Fibroblast of the conjunctiva (primary cell): ENCODE measurements around the gene ZKSCAN1.
"Not testable (repeated sequence)": the region's sequence is repeated elsewhere in the genome, so short reads cannot be mapped to it uniquely, and the experiment has no call there.

Source experiments
- DNase-seq: peaks from one replicate; pipeline ENCODE4 v3.0.0-alpha.2; 2010; ENCODE audit warnings: low read depth

Gene ZKSCAN1

DNA sequence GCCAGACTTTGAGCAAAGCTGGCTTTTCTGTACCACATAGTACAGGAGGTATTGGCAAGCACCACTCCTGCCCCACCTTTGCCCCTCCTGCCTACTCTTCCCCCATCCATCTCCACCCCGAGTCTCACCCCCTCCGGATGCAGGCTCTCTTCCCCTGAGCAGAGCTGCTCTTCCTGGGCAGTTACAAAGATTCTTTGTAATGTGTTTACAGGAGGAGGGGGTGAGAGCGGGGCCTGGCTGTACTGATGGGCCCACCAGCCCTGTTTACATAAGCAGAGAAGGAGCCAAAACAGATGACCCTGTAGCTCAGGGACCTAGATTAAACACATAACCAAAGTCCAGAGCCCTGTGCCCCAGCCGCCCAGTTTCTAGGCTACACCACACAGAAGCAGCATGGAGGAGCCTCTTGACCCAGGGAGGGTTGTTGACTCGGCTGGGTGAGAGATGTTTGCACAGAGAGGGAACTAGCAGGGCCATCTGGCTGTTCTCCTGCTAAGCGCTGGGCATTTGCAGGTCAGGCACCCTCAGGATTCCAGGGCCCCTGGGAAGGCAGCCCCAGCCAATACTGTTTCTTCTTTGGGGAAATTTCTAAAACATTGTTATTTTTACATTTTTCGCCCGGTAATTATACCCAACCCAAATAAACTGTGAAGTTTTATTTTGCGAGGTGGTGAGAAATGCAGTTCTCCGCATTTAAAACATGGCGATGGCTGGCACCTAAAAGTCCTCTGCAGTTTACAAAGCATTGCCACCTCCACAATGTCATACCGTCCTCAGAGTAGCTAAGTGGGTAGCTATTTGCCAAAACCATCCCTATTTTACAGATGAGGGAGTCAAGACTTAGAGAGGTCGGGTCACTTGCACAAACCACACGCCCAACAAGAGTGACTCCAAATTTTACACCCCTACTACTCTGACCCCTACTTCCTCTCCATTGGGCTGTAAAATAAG lies 11.4 kb upstream of the ZKSCAN1 start:
- no peak for DNase-seq

DNA sequence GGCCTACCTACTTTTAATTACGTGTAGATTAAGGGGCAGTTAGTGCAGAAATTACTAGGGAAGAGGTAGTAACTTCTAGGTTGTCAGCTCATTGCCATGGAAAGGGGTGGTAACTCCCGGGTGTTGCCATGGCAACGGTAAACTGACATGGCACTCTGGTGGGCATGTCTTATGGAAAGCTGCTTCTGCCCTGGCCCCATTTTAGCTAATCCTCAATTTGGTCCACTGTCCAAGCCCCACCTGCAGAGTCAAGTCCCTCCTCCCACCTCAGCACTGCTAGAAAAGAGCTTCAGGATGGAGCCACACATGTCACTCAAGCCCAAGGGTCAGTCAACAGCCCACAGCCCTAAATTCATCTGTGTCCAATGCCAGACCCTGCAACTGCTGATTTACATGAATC lies 7.5 kb upstream of the ZKSCAN1 start:
- no peak for DNase-seq

DNA sequence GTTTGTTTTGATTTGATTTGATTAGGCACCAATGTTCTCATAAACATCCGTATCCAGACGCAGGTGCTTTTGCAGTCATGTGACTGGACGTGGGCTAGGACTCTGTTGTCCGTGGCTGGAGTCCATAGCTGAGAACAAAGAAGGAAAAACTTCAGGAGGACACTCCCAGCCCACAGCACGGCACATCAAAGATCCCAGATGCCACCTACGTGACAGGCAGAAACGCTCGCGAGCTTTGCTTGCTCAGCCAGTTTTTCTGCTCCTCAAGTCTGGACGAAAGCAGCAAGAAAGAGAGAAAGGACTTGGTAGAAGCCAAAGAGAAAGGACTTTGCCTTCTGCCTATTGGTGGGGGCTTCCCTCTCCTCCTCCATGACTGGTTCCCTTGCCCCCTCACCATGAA lies 6.9 kb upstream of the ZKSCAN1 start:
- DNase-seq, result no peak

DNA sequence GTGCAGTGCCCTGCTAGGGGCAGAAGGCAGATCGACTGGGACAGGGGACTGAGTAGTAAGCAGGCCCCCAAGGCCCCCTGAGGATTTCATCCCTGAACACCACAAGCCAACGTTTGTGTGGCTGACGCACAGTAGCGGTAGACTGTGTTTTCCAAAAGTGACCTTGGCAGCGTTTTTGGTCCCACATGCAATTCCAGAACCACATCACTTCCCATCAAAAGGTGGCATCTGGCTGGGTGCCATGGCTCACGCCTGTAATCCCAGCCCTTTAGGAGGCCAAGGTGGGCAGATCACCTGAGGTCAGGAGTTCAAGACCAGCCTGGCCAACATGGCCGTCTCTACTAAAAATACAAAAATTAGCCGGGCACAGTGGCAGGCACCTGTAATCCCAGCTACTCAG lies 5.4 kb upstream of the ZKSCAN1 start:
- not testable (repeated sequence) for DNase-seq

DNA sequence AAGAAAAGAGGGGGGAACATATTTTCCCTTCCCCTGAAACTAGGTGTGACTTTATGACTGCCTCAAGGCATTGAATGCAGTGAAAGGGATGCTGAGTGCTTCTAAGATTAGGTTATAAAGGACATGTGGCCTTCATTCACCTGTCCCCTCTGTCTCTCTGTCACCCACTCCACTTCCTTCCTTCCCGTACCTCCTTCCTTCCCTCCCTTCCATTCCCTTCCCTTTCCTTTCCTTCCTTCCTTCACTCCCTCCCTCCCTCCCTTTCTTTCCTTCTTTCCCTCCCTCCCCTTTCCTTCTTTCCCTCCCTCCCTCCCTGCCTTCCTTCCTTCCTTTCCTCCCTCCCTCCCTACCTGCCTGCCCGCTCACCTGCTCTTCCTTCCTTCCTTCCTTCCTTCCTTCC lies 4.5 kb upstream of the ZKSCAN1 start:
- no peak for DNase-seq

DNA sequence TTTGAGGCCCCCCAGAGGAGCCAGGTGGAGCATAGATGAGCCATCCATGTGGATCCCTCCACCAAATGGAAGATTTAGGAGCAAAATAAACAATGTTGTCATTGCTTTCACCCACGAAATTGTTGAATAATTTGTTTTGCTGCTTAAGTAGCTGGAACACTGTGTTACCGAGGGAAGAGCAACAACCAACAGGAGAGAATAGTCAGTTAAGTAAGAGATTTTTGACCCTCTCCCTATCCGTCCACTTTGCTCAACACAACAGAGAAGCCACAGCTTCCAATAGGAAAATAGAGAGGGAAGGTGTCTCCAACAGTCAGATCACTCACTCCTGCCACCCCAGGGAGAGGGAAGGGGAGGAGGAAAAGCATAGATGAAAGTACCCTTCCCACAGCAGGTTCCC lies 3.9 kb upstream of the ZKSCAN1 start:
- no peak for DNase-seq

DNA sequence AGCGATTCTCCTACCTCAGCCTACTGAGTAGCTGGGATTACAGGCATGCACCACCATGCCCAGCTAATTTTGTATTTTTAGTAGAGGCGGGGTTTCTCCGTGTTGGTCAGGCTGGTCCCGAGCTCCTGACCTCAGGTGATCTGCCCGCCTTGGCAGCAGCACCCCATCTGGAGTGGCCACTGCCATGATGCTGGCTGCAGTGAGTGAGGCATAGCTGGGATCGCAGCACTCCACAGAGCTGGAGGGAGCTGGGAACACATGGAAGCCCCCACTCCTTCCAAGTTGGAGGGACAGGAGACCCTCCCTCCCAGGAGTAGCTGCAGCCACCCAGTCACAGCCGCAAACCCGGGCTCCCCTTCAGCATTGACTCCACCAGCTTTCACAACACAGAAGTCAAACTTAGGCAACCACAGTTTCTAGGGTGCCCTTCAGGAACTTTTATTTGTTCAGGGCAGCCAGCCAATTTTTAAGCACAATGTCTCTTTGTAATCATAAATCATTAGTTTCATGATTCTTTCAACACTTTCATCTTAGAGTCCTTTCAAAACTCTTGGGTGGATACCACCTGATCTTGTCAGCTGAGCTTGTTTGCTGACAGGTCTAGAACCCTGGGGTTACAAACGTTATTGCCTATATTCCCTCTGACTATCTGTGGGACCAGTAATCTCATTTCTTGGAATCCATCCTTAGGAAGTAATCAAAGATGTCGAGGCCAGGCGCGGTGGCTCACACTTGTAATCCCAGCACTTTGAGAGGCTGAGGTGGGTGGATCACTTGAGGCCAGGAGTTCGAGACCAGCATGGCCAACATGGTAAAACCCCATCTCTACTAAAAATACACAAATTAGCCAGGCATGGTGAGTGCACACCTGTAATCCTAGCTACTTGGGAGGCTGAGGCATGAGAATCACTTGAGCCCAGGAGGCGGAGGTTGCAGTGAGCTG lies 2.7 kb upstream of the ZKSCAN1 start:
- DNase-seq, result not testable (repeated sequence)

DNA sequence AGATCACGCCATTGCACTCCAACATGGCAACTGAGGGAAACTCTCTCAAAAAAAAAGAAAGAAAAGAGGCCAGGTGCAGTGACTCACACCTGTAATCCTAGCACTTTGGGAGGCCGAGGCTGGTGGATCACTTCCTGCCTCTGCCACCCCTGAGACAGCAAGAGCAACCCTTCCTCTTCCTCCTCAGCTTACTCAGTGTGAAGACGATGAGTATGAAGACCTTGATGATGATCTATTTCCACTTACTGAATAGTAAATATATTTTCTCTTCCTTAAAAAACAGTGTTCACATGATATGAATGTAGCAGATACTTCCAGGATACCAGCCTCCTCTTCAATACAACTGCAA lies 2.1 kb upstream of the ZKSCAN1 start:
- DNase-seq, result no peak

DNA sequence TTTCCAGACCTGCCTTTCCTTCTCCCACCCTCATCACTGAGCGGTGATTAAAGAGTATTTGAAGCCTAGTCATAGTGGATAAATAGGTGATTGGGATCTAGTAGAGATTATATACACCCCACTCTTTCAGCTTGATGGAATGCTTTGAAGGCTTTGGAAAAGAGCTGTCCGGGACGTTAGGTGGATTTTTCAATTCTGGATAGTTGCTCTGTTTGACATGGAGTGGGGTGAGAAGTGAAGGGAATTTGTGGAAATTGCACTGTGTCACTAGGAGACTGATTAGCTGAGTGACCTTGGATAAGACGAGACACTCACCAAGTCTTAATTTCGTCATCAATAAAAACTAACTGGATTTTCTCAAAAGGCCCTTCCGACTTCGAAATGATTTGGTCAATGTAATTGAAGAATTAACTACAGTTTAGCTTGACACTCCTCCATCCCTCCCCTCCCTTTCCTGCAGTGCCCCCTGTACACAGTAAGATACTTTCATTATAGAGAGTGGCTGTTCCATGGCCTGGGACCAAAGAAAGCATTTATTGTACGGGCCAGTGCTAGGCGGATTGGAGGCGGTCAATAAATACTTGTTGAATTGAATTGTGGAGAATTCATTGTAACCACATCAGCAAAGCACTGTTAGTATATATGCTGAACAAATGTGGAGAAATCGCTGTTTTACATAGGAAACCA lies 962 bp downstream of the ZKSCAN1 start:
- DNase-seq, result no peak

DNA sequence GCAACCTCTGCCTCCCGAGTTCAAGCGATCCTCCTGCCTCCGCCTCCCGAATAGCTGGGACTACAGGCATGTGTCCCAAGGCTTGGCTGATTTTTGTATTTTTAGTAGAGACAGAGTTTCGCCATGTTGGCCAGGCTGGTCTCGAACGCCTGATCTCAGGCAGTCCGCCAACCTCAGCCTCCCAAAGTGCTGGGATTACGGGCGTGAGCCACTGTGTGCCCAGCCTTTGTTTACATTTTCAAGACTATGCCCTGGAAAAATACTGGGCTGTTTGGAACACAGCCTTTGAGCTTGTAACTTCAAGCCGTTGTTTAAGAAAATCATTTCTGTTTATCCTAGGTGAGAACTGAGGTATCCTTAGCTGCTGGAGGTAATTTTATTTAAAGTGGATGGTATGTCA lies 1.9 kb downstream of the ZKSCAN1 start:
- no peak for DNase-seq

DNA sequence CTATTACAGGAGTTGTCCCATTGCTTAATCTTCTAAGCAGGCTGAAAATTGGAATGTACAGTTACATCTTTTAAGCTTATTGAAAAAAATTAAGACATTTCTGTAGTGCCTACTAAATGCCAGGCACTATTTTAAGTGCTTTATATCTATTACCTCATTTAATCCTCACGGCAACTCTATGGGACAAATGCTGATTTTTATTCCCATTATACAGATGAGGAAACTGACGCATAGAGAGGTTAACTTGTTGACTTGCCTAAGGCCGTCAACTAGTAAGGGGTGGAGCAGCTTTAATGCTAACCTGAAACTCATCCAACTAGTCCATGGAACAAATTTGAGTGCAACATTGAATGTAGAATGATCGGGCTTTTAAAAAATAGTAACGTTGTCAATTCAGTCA lies 2.5 kb downstream of the ZKSCAN1 start:
- DNase-seq, result no peak

DNA sequence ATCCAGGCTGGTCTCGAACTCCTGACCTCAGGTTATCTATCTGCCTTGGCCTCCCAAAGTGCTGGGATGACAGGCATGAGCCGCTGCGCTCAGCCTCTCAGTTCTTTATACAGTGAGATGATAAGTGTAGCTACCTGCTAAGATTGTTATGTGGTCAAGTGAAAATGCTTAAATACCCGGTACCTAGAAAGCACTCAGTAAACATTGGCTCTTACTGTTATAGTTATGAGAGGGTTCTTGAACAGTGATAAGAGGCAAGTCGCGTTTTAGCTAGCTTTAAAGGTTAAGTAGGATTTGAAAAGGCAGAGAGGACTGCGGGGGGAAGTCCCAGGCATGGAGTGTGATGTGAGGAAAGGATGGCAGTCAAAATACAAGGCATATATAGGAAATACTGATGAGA lies 4.5 kb downstream of the ZKSCAN1 start:
- no peak for DNase-seq

DNA sequence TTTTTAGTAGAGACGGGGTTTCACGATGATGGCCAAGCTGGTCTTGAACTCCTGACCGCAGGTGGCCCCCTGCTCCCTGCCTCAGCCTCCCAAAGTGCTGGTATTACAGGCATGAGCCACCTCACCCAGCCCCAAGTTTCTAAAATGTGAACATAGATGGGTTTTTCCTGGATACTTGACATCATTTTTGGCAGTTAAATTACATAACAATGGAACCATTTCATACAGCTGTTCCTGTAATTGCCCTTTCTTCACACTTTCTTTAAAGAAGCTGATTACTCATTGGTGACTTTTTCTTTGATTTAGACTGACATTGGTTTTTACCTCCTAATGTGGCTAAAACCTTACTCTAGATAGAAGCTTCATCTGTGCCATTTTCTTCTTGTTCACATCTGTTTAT lies 5.9 kb downstream of the ZKSCAN1 start:
- no peak for DNase-seq

DNA sequence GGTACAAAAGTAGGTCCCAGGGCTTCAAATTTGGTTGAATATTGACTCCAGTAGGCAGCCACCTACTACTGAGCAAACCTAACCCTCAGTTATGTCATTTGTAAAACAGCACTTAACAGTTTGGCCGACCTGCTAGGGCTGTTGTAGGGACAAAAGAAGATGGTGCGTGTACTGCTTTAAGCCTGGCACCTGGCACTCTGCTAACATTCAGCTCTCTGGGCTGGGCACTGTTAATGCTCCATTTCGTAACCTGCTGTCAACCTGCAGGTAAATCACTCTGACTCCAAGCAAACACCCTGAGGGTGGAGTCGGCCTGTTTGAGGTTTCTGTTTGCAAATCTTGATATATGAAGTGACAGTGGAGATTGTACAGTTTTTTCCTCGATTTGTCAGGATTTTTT lies 7.2 kb downstream of the ZKSCAN1 start:
- no peak for DNase-seq

DNA sequence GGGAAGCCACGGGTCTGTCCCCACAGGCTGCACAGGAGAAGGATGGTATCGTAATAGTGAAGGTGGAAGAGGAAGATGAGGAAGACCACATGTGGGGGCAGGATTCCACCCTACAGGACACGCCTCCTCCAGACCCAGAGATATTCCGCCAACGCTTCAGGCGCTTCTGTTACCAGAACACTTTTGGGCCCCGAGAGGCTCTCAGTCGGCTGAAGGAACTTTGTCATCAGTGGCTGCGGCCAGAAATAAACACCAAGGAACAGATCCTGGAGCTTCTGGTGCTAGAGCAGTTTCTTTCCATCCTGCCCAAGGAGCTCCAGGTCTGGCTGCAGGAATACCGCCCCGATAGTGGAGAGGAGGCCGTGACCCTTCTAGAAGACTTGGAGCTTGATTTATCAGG lies 8.1 kb downstream of the ZKSCAN1 start:
- no peak for DNase-seq

DNA sequence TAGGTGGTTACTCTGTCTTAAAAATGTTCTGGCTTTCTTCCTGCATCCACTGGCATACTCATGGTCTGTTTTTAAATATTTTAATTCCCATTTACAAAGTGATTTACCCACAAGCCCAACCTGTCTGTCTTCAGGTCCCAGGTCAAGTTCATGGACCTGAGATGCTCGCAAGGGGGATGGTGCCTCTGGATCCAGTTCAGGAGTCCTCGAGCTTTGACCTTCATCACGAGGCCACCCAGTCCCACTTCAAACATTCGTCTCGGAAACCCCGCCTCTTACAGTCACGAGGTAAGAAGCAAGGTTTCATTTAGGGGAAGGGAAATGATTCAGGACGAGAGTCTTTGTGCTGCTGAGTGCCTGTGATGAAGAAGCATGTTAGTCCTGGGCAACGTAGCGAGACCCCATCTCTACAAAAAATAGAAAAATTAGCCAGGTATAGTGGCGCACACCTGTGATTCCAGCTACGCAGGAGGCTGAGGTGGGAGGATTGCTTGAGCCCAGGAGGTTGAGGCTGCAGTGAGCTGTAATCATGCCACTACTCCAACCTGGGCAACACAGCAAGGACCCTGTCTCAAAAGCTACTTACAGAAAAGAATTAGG lies 8.7 kb downstream of the ZKSCAN1 start:
- DNase-seq, result no peak

DNA sequence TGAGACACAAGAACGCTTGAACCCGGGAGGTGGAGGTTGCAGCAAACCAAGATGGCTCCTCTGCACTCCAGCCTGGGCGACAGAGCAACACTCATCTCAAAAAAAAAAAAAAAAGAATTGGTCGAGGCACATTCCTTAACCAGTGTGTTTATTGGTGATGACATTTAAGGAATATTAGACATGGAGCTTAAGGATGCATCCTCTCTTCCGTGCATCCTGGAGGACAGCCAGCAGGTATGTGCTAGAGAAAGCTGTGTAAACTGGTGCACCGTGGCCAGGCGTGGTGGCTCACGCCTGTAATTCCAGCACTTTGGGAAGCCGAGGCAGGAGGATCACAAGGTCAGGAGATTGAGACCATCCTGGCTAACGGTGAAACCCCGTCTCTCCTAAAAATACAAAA lies 11.8 kb downstream of the ZKSCAN1 start:
- DNase-seq, result no peak

DNA sequence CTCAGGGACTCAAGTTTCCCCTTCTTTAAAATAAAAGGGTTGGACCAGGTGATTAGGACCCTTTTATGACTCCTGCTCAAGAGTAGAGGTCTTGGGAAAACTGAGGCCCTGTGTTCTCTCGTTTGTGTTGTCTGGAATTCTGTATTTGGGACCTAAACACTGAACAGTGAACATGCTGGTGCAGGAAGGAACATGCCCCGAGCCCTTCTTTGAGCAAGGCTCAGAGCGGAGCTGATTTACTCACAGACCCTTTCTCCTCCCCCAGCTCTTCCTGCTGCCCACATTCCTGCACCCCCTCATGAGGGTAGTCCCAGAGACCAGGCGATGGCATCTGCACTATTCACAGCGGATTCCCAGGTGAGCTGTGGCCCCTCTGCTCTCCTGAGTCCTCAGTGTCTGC lies 14.2 kb downstream of the ZKSCAN1 start:
- DNase-seq, result no peak

DNA sequence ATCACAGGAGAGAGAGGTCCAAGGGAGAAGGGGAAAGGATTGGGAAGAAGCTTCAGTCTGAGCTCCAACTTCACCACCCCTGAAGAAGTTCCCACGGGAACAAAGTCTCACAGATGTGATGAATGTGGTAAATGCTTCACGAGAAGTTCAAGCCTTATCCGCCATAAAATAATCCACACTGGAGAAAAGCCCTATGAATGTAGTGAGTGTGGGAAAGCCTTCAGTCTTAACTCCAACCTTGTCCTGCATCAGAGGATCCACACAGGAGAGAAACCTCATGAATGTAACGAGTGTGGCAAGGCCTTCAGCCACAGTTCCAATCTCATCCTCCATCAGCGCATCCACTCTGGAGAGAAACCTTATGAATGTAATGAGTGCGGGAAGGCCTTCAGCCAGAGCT lies 18.1 kb downstream of the ZKSCAN1 start:
- no peak for DNase-seq

DNA sequence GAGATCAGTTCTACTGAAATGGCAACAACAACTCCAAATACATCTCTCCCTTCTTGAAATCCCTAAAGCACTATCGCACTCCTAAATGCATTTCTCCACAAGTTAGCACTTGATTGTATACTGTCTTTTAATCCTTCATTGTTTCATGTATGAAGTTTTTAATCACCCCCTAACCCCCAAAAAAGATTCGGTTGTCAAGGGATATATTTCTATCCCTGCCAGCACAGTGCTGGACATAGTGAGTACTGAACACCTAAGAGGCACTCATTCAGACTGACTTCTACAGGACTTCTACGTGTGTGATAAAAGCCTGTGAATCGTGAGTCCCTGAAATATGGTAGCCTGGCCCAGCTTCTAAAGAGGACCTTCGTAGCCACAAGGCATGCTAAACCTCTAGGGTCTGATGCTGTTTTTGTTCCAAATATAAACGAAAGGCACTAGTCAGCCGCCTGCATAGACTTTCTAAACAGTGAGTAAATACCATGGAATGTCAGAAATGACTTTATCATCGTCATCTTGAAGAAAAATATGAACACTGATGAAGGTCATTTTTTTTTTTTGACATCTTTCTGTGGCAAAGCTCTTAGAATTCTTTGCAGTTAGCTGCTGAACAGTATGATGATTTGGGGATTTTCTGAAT lies 19.6 kb downstream of the ZKSCAN1 start:
- DNase-seq, result no peak

DNA sequence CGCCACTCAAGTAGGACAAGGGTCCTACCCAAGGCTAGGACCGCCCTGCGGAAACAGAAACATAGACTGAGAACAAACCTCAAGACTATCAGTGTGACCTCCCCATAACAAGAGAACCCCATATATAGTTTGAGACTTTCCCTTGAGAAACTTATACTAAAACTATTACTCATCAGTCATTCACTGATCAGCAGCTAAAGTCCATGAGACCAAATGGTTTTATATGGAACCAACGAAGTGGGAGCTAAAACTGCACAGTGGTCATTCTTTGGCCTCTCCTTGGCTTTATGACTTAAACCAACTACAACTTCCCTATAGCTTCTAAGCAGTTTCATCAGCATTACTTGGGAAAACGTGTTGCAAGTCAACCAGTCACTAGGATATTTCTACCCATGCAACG lies 20.5 kb downstream of the ZKSCAN1 start:
- DNase-seq, result no peak

DNA sequence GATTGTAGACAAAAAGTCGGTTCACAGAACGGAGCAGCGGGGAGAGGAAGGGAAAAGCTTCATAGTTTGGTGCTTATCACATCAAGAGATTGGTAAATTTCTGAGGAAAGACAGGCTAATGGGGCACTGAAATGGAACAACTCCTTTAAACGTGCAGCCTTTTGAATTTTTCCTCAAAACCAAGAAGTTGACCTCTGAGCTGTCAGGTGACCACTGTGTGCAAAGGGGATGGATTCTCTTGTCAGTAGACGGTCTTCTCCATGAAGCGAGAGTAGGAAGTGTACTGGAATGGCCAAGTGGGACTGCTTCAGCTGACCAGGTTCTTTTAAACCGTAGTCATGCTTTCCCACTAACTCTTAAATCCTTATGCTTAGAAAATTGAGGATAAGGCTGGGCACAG lies 22.9 kb downstream of the ZKSCAN1 start:
- DNase-seq, result no peak
